A204.1 (cell line): Measurements from ENCODE around the gene DCC.
A peak's percentile ranks its signal among the peaks of the same experiment; 100 is the strongest.
"Not testable (repeated sequence)": the region's sequence is repeated elsewhere in the genome, so short reads cannot be mapped to it uniquely, and the experiment has no call there.

ENCODE experiments used
- FAIRE-seq: peaks from 2 replicates; lab custom pipeline; 2012; peaks lifted over from hg19 to GRCh38; lab: Jason Lieb, UNC

The DCC gene

GRCh38 chr18:53417003-53417402 lies 1077.0 kb downstream of the DCC start:
- no peak for FAIRE-seq

GRCh38 chr18:53421869-53422268 lies 1081.9 kb downstream of the DCC start:
- FAIRE-seq: no peak

GRCh38 chr18:53422896-53423295 lies 1082.9 kb downstream of the DCC start:
- no peak for FAIRE-seq

DNA sequence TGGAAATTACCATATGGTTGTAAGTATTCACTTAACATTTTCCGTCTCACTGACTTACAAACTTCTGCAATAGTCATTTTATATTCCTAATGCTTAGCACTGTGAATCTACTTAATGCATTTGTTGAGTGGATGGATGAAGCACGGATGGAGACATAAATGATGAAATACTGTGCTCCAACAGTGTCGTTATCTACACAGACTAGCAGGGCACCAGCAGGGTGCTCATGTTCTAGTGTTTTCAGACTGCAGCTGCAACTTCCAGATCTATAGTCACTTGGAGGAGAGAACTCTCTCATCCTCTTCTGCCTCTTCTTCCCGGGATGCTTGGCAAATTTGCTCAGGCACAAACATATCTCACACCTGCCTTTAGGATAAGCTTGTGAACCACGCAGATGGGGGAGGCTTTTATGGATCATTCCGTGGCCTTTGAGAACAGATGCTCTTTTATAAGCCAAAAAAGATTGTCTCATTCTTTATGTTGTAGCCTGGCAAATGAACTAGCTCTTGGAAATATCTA lies 1086.7 kb downstream of the DCC start:
- no peak for FAIRE-seq

- no peak for FAIRE-seq
These were observed 1101.9 kb downstream of the DCC start for GRCh38 chr18:53441761-53442414.

DNA sequence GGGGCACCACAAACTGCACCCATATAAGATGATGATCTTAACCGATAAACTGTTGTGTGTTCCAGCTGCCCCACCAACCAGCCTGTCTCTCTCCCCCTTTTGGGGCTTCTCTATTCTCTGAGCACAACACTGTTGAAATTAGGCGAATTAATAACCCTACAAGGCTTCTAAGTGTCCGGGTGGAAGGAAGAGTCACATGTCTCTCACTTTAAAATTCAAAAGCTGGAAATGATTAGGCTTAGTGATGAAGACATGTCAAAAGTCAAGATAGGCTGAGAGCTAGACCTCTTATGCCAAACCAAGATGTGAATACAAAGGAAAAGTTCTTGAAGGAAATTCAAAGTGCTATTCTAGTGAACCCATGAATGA lies 1102.4 kb downstream of the DCC start:
- FAIRE-seq: no peak

- FAIRE-seq: no peak
These were observed 1103.3 kb downstream of the DCC start for GRCh38 chr18:53443336-53443735.

DNA sequence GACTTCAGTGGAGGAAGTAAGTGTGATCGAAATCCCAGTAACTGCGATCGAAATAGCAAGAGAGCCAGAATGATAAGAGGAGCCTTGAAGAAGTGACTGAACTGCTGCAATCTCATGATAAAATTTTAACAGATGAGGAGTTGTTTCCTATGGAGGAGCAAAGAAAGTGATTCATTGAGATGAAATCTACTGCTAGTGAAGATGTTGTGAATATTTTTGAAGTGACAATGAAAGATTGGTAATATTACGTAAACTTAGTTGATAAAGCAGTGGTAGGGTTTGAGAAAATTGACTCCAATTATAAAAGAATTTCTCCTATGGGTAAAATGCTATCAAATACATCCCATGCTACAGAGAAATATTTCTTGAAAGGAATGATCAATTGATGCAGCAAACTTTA lies 1103.8 kb downstream of the DCC start:
- no peak for FAIRE-seq

- FAIRE-seq: no peak
These were observed 1111.9 kb downstream of the DCC start for GRCh38 chr18:53451902-53452301.

GRCh38 chr18:53457068-53457467 lies 1117.1 kb downstream of the DCC start:
- FAIRE-seq: no peak

- FAIRE-seq: no peak
These were observed 1118.3 kb downstream of the DCC start for GRCh38 chr18:53458268-53458667.

DNA sequence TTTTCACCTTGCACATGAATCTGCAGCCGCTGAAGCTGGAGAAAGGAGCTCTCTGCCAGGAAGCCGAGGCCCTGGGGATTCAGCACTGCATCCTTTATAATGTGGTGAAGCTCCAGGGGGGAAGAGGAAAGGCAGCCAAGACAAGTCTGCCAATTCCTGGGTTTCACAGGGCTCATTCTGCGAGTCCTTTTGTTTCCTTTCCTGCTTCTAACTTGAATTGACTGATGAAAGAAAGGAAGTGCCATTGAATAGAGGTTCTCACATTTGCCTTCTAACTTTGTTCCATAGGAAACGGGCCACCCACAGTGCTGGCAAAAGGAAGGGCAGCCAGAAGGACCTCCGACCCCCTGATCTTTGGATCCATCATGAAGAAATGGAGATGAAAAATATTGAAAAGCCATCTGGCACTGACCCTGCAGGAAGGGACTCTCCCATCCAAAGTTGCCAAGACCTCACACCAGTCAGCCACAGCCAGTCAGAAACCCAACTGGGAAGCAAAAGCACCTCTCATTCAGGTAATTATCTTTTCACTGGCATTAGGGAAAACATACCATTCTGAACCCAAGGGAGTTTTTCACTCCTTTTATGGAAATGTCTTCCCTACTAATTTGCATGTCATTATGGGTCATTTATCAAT lies 1119.1 kb downstream of the DCC start:
- FAIRE-seq: no peak

DNA sequence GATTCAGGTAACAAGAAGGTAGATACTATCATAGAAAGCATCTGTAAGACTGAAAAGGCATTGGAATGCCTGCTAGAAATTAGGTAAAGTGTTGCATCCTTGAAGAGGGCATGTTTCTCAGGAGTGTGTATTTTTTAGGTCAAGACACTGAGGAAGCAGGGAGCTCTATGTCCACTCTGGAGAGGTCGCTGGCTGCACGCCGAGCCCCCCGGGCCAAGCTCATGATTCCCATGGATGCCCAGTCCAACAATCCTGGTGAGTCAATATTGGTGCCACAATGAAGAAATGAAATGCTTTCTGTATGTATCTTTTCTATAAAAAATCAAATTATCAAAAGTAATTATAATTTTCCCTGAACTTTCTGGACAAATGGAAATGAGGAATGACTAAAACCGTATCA lies 1127.8 kb downstream of the DCC start:
- no peak for FAIRE-seq

- FAIRE-seq: peak; percentile 70
These were observed 1128.2 kb downstream of the DCC start for GRCh38 chr18:53468173-53468572.

- FAIRE-seq: no peak
These were observed 1132.5 kb downstream of the DCC start for GRCh38 chr18:53472546-53472945.

DNA sequence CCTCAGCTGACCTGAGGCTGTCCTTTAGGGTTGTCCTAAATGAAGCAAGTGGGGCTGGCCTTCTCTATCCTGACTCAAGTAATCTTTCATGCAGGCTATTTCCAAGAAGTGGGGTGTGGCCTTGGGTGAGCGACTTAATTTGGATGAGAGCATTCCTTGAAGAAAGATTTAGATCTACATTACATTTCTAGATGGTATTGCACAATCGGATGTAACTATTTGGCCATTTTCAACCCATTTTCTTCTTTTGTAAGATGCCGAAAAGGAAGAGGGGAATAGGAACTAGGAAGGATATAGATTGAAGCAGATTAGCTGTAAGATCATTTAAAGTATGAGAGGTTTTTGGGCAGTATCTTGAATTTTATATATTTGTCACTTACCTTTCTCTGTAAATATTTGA lies 1138.2 kb downstream of the DCC start:
- FAIRE-seq: no peak

DNA sequence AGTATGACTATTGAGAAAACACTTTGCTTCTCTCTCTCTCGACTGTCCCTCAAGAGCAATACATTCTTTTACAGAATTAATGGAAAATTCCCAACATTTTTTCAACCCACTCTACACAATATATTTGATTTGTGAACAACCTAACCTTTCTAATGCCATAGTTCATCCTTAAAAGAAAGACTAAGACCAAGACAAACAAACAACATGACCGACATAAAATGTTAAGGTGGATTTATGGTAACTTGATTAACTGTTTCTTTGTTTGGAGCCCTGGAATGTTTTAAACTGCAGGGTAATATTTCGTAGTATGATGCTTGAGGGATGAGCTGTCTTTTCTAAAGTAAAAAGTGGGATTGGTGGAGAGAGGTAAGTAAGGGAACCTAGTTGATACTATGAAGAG lies 1146.3 kb downstream of the DCC start:
- no peak for FAIRE-seq

DNA sequence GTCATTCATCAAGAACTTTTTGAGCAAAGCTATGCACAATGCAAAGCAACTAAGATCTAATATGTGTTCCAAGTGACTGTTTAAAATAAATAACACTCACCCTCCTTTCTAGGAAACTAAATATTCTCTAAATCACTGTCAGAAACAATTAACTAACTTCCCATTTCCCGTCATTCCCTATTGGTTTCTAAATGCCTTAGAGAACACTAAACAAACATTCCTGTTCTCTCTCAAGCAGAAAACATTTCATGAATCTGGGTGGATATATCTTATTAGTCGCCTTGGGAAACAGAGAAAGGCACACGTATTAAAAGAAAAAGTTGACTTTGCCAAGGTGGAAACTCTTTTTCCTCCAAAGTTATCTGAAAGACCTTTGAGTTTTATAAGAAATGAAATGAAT lies 1149.3 kb downstream of the DCC start:
- FAIRE-seq: no peak

DNA sequence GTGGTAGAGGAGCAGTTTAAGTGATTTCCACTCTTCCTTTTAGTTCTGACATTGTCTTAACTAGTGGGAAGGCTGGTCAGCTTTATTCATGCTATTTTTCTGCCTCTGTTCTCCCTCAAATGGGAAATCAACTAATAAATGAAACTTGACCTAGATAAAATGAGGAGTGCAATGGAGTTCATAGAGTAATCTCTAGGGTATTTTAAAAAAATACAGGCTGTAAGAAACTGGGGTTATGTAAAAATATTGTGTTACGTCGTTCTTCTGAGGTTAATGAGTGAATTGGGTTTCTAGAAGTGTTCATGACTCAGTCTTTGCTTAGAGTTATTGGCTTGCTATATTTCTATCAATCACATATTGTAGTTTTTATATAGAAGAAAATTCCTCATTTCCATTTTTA lies 1150.0 kb downstream of the DCC start:
- no peak for FAIRE-seq

GRCh38 chr18:53496028-53496427 lies 1156.0 kb downstream of the DCC start:
- no peak for FAIRE-seq

GRCh38 chr18:53503914-53504441 lies 1164.0 kb downstream of the DCC start:
- FAIRE-seq: no peak

DNA sequence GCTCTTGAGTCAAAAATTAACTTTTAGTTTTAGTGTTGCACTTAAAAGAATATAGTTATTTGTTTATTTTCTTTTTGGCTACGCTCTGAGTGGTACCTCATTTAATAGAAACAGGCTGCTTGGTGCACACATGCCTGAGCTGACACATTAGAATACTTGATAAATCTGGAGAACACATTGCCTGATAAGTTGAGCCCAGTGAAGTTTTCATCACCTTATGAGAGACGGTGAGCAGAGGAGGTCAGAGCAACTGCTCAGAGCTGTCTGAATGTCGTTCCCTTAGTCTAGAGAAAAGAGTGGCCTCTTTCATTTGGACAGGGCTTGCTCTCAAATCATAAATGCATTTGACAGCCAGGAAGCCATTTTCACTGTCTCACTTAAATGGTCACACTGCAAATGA lies 1168.5 kb downstream of the DCC start:
- no peak for FAIRE-seq

- no peak for FAIRE-seq
These were observed 1169.9 kb downstream of the DCC start for GRCh38 chr18:53509886-53510285.

DNA sequence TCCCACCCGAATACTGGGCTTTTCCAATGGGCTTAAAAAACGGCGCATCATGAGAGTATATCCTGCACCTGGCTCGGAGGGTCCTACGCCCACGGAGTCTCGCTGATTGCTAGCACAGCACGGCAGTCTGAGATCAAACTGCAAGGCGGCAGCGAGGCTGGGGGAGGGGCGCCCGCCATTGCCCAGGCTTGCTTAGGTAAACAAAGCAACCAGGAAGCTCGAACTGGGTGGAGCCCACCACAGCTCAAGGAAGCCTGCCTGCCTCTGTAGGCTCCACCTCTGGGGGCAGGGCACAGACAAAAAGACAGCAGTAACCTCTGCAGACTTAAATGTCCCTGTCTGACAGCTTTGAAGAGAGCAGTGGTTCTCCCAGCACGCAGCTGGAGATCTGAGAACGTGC lies 1171.7 kb downstream of the DCC start:
- not testable (repeated sequence) for FAIRE-seq
